ENCODE data around the gene CCDC149. TPM values are rescaled to one million over a fixed set of nuclear protein-coding genes. Genes with fewer than 3 reads are reported as not detected.

CCDC149 gene
- total RNA-seq, 1 donor from 2014 or later: 21.5 TPM

DNA sequence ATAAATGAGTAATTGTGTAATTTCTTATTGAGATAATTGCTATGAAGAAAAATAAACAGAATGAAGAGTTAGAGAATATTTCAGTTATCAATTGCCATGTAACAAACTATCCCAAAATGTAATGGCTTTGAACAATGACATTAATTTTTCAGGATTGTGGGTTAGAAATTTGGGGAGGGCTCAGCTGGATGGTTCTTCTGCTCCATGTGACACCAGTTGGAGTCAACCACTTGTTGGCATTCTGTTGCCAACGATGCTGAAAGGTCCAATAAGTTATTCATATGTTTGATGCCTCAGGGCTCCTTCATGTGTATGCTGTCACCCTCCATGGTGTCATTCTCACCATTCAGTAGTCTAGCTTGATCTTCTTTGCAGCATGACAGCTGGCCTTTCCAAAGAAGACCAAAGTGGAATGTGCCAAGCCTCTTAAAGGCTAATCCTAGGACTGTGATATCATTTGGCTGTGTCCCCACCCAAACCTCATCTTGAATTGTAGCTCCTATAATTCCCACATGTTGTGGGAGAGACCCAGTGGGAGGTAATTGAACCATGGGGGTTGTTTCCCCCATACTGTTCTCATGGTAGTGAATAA lies 20.9 kb upstream of the CCDC149 start:
- H3K27me3 Mint-ChIP-seq (ENCODE audit: low read depth): peaks cover 5% of the 10 kb centered on the region
- peaks cover 2% of the 10 kb centered on the region for H3K36me3 Mint-ChIP-seq (ENCODE audit: low read depth)
- H3K4me1 Mint-ChIP-seq (ENCODE audit: low read depth): peaks cover 12% of the 10 kb centered on the region
- H3K9me3 Mint-ChIP-seq (ENCODE audit: low read depth): peaks cover 21% of the 10 kb centered on the region
- H3K27ac Mint-ChIP-seq (ENCODE audit: unreplicated experiment): no peak overlapping the region
- no peak overlapping the region for H3K4me3 Mint-ChIP-seq (ENCODE audit: unreplicated experiment)
- TF ChIP-seq, protein P1, sequence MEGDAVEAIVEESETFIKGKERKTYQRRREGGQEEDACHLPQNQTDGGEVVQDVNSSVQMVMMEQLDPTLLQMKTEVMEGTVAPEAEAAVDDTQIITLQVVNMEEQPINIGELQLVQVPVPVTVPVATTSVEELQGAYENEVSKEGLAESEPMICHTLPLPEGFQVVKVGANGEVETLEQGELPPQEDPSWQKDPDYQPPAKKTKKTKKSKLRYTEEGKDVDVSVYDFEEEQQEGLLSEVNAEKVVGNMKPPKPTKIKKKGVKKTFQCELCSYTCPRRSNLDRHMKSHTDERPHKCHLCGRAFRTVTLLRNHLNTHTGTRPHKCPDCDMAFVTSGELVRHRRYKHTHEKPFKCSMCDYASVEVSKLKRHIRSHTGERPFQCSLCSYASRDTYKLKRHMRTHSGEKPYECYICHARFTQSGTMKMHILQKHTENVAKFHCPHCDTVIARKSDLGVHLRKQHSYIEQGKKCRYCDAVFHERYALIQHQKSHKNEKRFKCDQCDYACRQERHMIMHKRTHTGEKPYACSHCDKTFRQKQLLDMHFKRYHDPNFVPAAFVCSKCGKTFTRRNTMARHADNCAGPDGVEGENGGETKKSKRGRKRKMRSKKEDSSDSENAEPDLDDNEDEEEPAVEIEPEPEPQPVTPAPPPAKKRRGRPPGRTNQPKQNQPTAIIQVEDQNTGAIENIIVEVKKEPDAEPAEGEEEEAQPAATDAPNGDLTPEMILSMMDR (IDR thresholded peaks at IDR 0.05): no peak
- no peak for DNase-seq (ENCODE audit: low spot score)

DNA sequence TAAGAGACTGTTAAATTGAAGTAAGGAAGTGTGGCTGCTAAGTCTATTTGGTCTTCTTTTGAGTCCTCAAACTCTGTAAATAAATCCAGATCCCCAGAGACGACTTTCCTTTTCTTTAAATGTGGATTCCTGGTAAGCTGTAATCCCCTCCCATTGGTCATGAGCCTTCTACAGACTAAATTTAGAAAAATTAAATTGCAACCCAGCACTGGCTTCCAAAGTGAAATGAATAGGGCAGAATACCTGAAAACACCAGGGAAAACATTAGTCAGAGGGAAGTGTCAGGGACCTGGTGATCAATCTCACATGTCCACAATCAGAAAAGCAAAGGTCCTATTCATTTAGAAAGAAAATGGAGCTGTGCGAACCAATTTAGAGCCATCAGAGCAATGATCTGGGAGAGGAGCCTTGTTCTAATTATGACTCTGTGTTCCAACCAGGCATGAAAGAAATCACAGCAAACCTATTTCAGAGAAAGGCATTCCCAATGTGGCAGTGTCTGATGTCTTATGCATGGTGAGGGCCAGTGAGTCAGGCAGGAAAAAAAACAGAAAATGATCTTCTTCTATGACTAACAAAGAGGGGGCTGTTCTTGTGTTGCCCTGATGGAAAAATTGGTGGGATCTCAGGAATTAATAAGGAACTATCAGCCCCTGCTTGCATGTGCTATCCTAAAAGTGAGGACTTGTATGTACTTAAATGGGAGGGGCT lies 19.8 kb upstream of the CCDC149 start:
- Mint-ChIP-seq H3K9me3 (ENCODE audit: low read depth) (peaks cover 16% of the 10 kb centered on the region), H3K36me3 (ENCODE audit: low read depth) (peaks cover 2% of the 10 kb centered on the region), H3K27me3 (ENCODE audit: low read depth) (peaks cover 10% of the 10 kb centered on the region), H3K27ac (ENCODE audit: unreplicated experiment) (no peak overlapping the region), H3K4me1 (ENCODE audit: low read depth) (peaks cover 12% of the 10 kb centered on the region), H3K4me3 (ENCODE audit: unreplicated experiment) (no peak overlapping the region)
- DNase-seq (ENCODE audit: low spot score): no peak
- TF ChIP-seq, protein P1 (IDR thresholded peaks at IDR 0.05): no peak

DNA sequence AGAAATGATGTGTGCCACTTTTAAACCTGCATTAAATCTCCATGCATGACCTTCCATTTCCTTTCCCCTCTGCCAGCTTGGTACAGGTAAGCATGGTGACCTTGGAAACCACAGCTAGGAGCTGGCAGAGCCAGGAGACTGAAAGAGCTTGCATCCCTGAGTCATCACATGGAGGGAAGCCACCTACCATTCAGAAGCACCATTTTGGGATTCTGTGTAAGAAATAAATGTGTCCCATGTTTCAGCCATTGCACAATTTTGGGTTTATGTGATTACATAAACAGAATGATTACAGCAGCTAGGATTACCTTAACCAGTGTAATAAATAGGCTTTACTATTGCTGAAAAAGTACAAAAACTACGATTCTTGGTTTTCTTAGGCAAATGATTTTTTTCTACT lies 17.3 kb upstream of the CCDC149 start:
- H3K9me3 Mint-ChIP-seq (ENCODE audit: low read depth): peaks cover 10% of the 10 kb centered on the region
- TF ChIP-seq, protein P1 (IDR thresholded peaks at IDR 0.05): no peak
- peaks cover 12% of the 10 kb centered on the region for H3K4me1 Mint-ChIP-seq (ENCODE audit: low read depth)
- H3K4me3 Mint-ChIP-seq (ENCODE audit: unreplicated experiment): no peak overlapping the region
- no peak for DNase-seq (ENCODE audit: low spot score)
- peaks cover 12% of the 10 kb centered on the region for H3K27me3 Mint-ChIP-seq (ENCODE audit: low read depth)
- peaks cover 3% of the 10 kb centered on the region for H3K36me3 Mint-ChIP-seq (ENCODE audit: low read depth)
- no peak overlapping the region for H3K27ac Mint-ChIP-seq (ENCODE audit: unreplicated experiment)

DNA sequence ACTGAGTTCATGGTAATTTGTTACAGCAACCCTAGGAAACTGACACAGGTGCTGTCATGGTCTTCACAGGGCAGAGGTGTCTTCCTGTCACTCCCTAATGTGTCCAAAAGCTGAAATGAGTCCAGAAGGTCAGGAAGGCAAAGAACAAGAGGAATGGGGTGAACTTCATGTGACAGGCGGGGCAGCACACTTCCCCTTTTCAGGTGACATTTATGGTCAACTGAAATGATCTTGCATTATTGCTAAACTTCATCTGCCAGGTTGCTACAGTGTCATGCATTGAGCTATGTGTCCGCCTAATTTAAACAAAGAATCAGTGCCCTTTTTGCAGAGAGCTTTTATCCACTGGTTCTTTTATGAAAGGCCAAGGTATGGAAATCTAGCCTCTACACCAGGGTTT lies 15.9 kb upstream of the CCDC149 start:
- DNase-seq (ENCODE audit: low spot score): no peak
- H3K9me3 Mint-ChIP-seq (ENCODE audit: low read depth): no peaks in the 10 kb centered on the region
- H3K36me3 Mint-ChIP-seq (ENCODE audit: low read depth): peaks cover 3% of the 10 kb centered on the region
- TF ChIP-seq, protein P1 (IDR thresholded peaks at IDR 0.05): no peak
- no peak overlapping the region for H3K4me3 Mint-ChIP-seq (ENCODE audit: unreplicated experiment)
- peaks cover 22% of the 10 kb centered on the region for H3K4me1 Mint-ChIP-seq (ENCODE audit: low read depth)
- no peak overlapping the region for H3K27ac Mint-ChIP-seq (ENCODE audit: unreplicated experiment)
- peaks cover 12% of the 10 kb centered on the region for H3K27me3 Mint-ChIP-seq (ENCODE audit: low read depth)

DNA sequence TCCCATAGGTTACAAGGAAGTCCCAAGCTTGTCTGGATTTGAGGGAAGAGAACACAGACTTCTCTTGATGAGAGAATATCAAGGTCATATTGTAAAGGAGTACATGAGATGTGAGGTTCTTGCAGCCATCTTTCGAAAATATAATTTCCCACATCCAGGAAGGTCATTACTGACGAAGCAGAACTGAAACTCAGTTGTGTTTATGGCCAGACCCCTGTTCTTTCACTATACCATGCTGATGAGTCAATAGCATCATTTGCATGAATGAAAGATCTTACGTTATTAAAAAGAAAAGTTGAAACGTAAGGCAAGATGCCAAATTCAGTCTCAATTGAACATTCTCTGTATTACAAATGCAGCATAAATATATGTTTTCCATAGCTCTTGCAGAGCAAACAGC lies 14.2 kb upstream of the CCDC149 start:
- Mint-ChIP-seq H3K4me1 (ENCODE audit: low read depth) (peaks cover 14% of the 10 kb centered on the region), H3K4me3 (ENCODE audit: unreplicated experiment) (no peak overlapping the region), H3K9me3 (ENCODE audit: low read depth) (no peaks in the 10 kb centered on the region), H3K27me3 (ENCODE audit: low read depth) (peaks cover 12% of the 10 kb centered on the region), H3K27ac (ENCODE audit: unreplicated experiment) (no peak overlapping the region), H3K36me3 (ENCODE audit: low read depth) (peaks cover 2% of the 10 kb centered on the region)
- TF ChIP-seq, protein P1 (IDR thresholded peaks at IDR 0.05): no peak
- DNase-seq (ENCODE audit: low spot score): no peak
